ENCODE data around the gene OPCML. TPM values are rescaled to one million over a fixed set of nuclear protein-coding genes. Genes with fewer than 3 reads are reported as not detected.

The OPCML gene
- total and polyA plus RNA-seq, 4 donors = under 0.01 to 0.01 TPM; not detected in 2

DNA sequence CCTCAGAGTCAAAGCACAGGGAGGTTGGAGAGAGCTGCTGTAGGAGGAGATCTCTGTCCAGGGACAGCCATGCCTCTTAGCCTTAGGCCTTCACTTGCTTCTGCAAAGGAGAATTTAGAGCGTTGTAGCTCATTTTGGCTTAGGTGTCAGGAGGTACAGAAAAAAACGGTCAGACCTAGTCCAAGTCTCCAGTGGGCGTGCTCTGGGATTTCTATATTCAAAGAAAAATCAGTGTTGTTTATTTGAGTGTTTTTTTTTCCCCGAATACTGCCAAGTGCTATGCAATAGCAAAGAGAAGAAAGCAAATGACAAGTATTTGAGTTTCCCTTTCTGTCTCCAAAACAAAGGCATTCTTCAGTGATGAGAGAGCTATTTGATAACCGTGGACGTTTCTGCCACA, 22.7 kb upstream of the OPCML start:
- TF ChIP-seq REST (IDR thresholded peaks at IDR 0.05) = no peak
- no peak for TF ChIP-seq HNF4A (conservative IDR thresholded peaks at IDR 0.05)
- TF ChIP-seq FOXA1 (IDR thresholded peaks at IDR 0.05) = no peak
- no peak for TF ChIP-seq TAF1 (conservative IDR thresholded peaks at IDR 0.05)
- no peak for TF ChIP-seq FOXA2 (IDR thresholded peaks at IDR 0.05)
- TF ChIP-seq RXRA (IDR thresholded peaks at IDR 0.05) = no peak
- TF ChIP-seq ATF3 (IDR thresholded peaks at IDR 0.05) = no peak
- no peak for TF ChIP-seq SP1 (IDR thresholded peaks at IDR 0.05)
- TF ChIP-seq MAX (IDR thresholded peaks at IDR 0.05) = no peak
- no peak for TF ChIP-seq CTCF (IDR thresholded peaks at IDR 0.05; ENCODE audit: low read depth, low read length, missing input control)
- no peak for TF ChIP-seq RAD21 (IDR thresholded peaks at IDR 0.05)
- DNase-seq (ENCODE audit: low spot score) = no peak
- H3K9ac ChIP-seq (ENCODE audit: low read depth in 1 of 2, low read length in 2 of 2) = no peak overlapping the region
- no peaks in the 10 kb centered on the region for H3K9me3 ChIP-seq (ENCODE audit: control insufficient read depth in 4 of 4, low read length in 3 of 4)
- no peaks in the 10 kb centered on the region for H3K4me1 ChIP-seq (ENCODE audit: control insufficient read depth in 4 of 4, insufficient read depth in 4 of 4, low read length in 3 of 4)
- no peak overlapping the region for H3K27ac ChIP-seq (ENCODE audit: low read depth in 1 of 2, low read length in 2 of 2)
- no peak overlapping the region for H3K4me3 ChIP-seq (ENCODE audit: low read depth in 1 of 3, low read length in 3 of 3)
- no peaks in the 10 kb centered on the region for H3K27me3 ChIP-seq (ENCODE audit: control insufficient read depth in 4 of 4, insufficient read depth in 4 of 4, low read length in 3 of 4)
- 65% methylated on average over 6 of the region's 6 CpGs for WGBS
- H3K36me3 ChIP-seq (ENCODE audit: control insufficient read depth in 4 of 4, insufficient read depth in 3 of 4, low read depth in 1 of 4, low read length in 3 of 4) = no peaks in the 10 kb centered on the region

DNA sequence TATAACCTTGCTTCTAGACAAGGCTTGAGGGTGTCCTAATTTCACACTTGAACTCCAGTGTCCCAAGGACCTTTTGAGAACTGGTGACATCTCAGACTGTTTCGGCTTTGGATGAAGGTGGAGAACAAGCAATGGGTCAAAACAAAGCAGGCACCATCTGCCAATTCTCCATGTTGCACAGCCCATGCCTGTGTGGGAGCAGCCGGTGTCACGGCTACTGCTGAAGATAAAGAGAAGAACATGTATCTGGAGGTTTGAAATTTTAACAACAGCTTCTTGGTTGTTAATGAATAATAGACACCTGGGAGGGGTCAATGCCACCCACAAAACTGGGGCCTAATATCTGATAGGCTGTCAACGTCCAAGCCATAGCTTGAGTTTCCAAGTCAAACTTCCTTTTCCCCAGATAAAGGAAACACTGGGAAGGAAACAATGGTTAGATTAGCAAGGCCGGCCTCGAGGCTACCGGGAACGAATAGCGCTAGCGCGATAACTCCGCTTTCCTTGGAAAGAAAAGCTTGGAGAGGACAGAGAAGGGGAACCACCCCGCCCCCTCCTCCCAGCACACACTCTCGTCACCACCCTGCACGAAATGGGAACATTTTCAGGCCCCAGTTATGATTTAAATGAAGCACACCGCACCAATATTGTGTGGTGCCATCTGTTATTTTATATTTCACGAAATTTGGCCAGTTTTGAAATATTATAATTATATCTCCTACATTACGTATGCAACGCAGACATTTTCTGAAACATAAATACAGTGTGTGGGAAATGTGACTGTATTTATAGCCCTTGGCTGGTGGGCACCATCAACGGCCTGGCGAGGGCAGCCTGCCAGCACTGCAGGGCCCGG, 21.8 kb upstream of the OPCML start:
- 66% methylated on average over 22 of the region's 22 CpGs for WGBS
- Histone ChIP-seq H3K27ac (ENCODE audit: low read depth in 1 of 2, low read length in 2 of 2) (no peak overlapping the region), H3K9ac (ENCODE audit: low read depth in 1 of 2, low read length in 2 of 2) (no peak overlapping the region), H3K4me1 (ENCODE audit: control insufficient read depth in 4 of 4, insufficient read depth in 4 of 4, low read length in 3 of 4) (no peaks in the 10 kb centered on the region), H3K36me3 (ENCODE audit: control insufficient read depth in 4 of 4, insufficient read depth in 3 of 4, low read depth in 1 of 4, low read length in 3 of 4) (no peaks in the 10 kb centered on the region), H3K27me3 (ENCODE audit: control insufficient read depth in 4 of 4, insufficient read depth in 4 of 4, low read length in 3 of 4) (no peaks in the 10 kb centered on the region), H3K9me3 (ENCODE audit: control insufficient read depth in 4 of 4, low read length in 3 of 4) (no peaks in the 10 kb centered on the region), H3K4me3 (ENCODE audit: low read depth in 1 of 3, low read length in 3 of 3) (no peak overlapping the region)
- no peak for DNase-seq (ENCODE audit: low spot score)
- TF ChIP-seq GABPA (IDR thresholded peaks at IDR 0.05 in 1 of 2, conservative IDR thresholded peaks at IDR 0.05 in 1 of 2) (no peak), YY1 (IDR thresholded peaks at IDR 0.05) (no peak), HNF4A (conservative IDR thresholded peaks at IDR 0.05) (no peak), SP1 (IDR thresholded peaks at IDR 0.05) (no peak), RXRA (IDR thresholded peaks at IDR 0.05) (no peak), TAF1 (conservative IDR thresholded peaks at IDR 0.05) (no peak), ATF3 (IDR thresholded peaks at IDR 0.05) (no peak), JUND (IDR thresholded peaks at IDR 0.05) (no peak), EGR1 (IDR thresholded peaks at IDR 0.05; ENCODE audit: low read depth in 2 of 2) (no peak), NR2F2 (IDR thresholded peaks at IDR 0.05) (no peak), MAX (IDR thresholded peaks at IDR 0.05) (no peak), RAD21 (IDR thresholded peaks at IDR 0.05) (no peak), CTCF (IDR thresholded peaks at IDR 0.05; ENCODE audit: low read depth, low read length, missing input control) (no peak), FOXA1 (IDR thresholded peaks at IDR 0.05) (no peak), HNF4G (IDR thresholded peaks at IDR 0.05) (no peak), FOXA2 (IDR thresholded peaks at IDR 0.05) (no peak)
- TF ChIP-seq, protein P1, sequence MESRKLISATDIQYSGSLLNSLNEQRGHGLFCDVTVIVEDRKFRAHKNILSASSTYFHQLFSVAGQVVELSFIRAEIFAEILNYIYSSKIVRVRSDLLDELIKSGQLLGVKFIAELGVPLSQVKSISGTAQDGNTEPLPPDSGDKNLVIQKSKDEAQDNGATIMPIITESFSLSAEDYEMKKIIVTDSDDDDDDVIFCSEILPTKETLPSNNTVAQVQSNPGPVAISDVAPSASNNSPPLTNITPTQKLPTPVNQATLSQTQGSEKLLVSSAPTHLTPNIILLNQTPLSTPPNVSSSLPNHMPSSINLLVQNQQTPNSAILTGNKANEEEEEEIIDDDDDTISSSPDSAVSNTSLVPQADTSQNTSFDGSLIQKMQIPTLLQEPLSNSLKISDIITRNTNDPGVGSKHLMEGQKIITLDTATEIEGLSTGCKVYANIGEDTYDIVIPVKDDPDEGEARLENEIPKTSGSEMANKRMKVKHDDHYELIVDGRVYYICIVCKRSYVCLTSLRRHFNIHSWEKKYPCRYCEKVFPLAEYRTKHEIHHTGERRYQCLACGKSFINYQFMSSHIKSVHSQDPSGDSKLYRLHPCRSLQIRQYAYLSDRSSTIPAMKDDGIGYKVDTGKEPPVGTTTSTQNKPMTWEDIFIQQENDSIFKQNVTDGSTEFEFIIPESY (IDR thresholded peaks at IDR 0.05) = no peak
